ENCODE data around the gene GCLC. TPM values are rescaled to one million over a fixed set of nuclear protein-coding genes. Genes with fewer than 3 reads are reported as not detected.

The GCLC gene
- total and polyA plus RNA-seq, 9 of the 15 experiments (the other 6 are each of a cell fraction or from before 2014, with no cell fraction given): 3.9 to 20.0 (median 9.4) TPM

GRCh38 chr6:53479871-53480270 is 65.0 kb downstream of the GCLC start:
- WGBS (ENCODE audit: insufficient coverage, low coverage, missing lambda C conversion rate): 15% methylated on average over 1 of the region's 1 CpG
- H3K4me2 ChIP-seq (ENCODE audit: insufficient read depth, low read length): no peak overlapping the region
- H2AFZ ChIP-seq (ENCODE audit: low read depth, low read length): no peak overlapping the region
- H3K4me3 ChIP-seq: no peak overlapping the region
- no peaks in the 10 kb centered on the region for H3K36me3 ChIP-seq (ENCODE audit: control insufficient read depth, insufficient read depth, low read length)
- ATAC-seq (no peak), DNase-seq (ENCODE audit: extremely low read depth in 1 of 4, low spot score in 3 of 4) (no peak), FAIRE-seq (no peak)
- in situ Hi-C loops (cut with MboI) (loop anchor here (5.0 to 25.0 kb wide), 2 partner anchors 308 to 1068 kb away; partner anchors contain the start of gene EFHC1), intact Hi-C loops (cut with micrococcal nuclease) (loop anchor here (5.0 to 10.0 kb wide), 2 partner anchors 328 to 1065 kb away; no protein-coding TSS in a partner anchor)
- H3K4me1 ChIP-seq (replicated peaks in 1 of 2; ENCODE audit: control insufficient read depth in 2 of 2, insufficient read depth in 2 of 2, low read length in 2 of 2): peaks cover 0 to 15% of the 10 kb centered on the region in 2 experiments; a peak in 2 of 5 replicates
- H3K27ac ChIP-seq (ENCODE audit: extremely low read depth, low read depth, low read length): no peak overlapping the region
- H3K27me3 ChIP-seq (ENCODE audit: control insufficient read depth in 2 of 2, insufficient read depth in 2 of 2, low read length in 2 of 2): peaks cover 0 to 7% of the 10 kb centered on the region in 2 experiments; a peak in 2 of 5 replicates
- H3K9me1 ChIP-seq (ENCODE audit: control insufficient read depth, insufficient read depth, low read length): no peaks in the 10 kb centered on the region
- TF ChIP-seq ILK (tag; IDR thresholded peaks at IDR 0.05; ENCODE audit: borderline replicate concordance, low read depth): no peak
- no peak for TF ChIP-seq ZNF717 (CRISPR knock-in tag; IDR thresholded peaks at IDR 0.05)
- no peak for TF ChIP-seq PHTF2 (CRISPR knock-in tag; IDR thresholded peaks at IDR 0.05)
- no peak for TF ChIP-seq XRCC4 (IDR thresholded peaks at IDR 0.05; ENCODE audit: extremely low read depth, insufficient read depth, insufficient read length)
- TF ChIP-seq, protein P1, sequence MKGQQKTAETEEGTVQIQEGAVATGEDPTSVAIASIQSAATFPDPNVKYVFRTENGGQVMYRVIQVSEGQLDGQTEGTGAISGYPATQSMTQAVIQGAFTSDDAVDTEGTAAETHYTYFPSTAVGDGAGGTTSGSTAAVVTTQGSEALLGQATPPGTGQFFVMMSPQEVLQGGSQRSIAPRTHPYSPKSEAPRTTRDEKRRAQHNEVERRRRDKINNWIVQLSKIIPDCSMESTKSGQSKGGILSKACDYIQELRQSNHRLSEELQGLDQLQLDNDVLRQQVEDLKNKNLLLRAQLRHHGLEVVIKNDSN (CRISPR knock-in tag; IDR thresholded peaks at IDR 0.05): no peak
- no peak for TF ChIP-seq ZNF146 (CRISPR knock-in tag; IDR thresholded peaks at IDR 0.05; ENCODE audit: unreplicated experiment)
- TF ChIP-seq PYGO2 (tag; IDR thresholded peaks at IDR 0.05): no peak
- no peak for TF ChIP-seq SMARCA4 (IDR thresholded peaks at IDR 0.05)
- no peak for TF ChIP-seq CREB1 (IDR thresholded peaks at IDR 0.05)
- TF ChIP-seq CREB1 (CRISPR knock-in tag; IDR thresholded peaks at IDR 0.05): no peak
- TF ChIP-seq DNMT1 (IDR thresholded peaks at IDR 0.05): no peak
- TF ChIP-seq LEF1 (IDR thresholded peaks at IDR 0.05): no peak
- no peak for TF ChIP-seq TBP (optimal IDR thresholded peaks at IDR 0.05; ENCODE audit: low read depth, low read length)
- POLR2A ChIA-PET: interaction anchor here (0.9 kb wide), 1 partner anchor 52 kb away, joined by 3 read pairs; no protein-coding TSS in a partner anchor
- no peaks in the 10 kb centered on the region for H3K9me3 ChIP-seq (replicated peaks; ENCODE audit: control insufficient read depth, insufficient read depth, low read depth, low read length)
- no peaks in the 10 kb centered on the region for H4K20me1 ChIP-seq (replicated peaks; ENCODE audit: control insufficient read depth, insufficient read depth, low read length)
- H3K9ac ChIP-seq (ENCODE audit: insufficient read depth in 1 of 2, low read depth in 2 of 2, low read length in 2 of 2): no peak overlapping the region
- CTCF ChIA-PET (ENCODE audit: low intra/inter-chr PET ratio): no interaction called here
- no TSS peak for BruUV-seq (replicated peaks)
- H3K79me2 ChIP-seq (ENCODE audit: control insufficient read depth, insufficient read depth, low read length): no peaks in the 10 kb centered on the region

All from K562 (cell line).